Eye (tissue), 1 donor: ENCODE data around the gene ZNF837.
"Not testable (repeated sequence)": the region's sequence is repeated elsewhere in the genome, so short reads cannot be mapped to it uniquely, and the experiment has no call there.

ENCODE experiments used
- DNase-seq: peaks from one replicate; pipeline ENCODE4 v3.0.0-alpha.2; 2015

Gene ZNF837

DNA sequence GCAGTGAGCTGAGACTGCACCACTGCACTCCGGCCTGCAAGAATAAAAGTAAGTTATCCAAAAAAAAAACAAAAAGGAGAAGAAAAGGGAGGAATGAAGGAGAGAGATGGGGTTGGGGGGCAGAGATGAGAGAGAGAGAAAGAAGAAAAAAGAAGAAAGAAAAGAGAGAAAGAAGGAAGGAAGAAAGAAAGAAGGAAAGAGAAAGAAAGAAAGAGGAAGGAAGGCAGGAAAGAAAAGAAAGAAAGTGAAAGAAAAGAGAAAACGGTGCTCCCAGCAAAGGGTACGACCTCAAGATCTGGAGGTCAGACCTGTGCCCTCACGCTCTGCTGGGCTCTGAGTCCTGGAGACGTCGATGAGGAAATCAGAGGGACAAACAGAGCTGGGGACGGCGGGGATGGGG lies 31.2 kb downstream of the ZNF837 start:
- DNase-seq: no peak

DNA sequence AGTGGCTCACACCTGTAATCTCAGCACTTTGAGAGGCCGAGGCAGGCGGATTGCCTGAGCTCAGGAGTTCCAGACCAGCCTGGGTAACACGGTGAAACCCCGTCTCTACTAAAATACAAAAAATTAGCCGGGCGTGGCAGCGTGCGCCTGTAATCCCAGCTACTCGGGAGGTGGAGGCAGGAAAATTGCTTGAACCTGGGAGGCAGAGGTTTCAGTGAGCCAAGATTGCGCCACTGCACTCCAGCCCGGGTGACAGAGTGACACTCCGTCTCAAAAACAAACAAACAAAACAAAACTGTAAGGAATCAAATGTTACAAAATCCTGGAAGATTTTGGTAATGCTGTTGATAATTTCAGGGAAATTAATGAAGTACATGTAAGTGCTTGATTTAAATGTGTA lies 32.8 kb downstream of the ZNF837 start:
- not testable (repeated sequence) for DNase-seq

DNA sequence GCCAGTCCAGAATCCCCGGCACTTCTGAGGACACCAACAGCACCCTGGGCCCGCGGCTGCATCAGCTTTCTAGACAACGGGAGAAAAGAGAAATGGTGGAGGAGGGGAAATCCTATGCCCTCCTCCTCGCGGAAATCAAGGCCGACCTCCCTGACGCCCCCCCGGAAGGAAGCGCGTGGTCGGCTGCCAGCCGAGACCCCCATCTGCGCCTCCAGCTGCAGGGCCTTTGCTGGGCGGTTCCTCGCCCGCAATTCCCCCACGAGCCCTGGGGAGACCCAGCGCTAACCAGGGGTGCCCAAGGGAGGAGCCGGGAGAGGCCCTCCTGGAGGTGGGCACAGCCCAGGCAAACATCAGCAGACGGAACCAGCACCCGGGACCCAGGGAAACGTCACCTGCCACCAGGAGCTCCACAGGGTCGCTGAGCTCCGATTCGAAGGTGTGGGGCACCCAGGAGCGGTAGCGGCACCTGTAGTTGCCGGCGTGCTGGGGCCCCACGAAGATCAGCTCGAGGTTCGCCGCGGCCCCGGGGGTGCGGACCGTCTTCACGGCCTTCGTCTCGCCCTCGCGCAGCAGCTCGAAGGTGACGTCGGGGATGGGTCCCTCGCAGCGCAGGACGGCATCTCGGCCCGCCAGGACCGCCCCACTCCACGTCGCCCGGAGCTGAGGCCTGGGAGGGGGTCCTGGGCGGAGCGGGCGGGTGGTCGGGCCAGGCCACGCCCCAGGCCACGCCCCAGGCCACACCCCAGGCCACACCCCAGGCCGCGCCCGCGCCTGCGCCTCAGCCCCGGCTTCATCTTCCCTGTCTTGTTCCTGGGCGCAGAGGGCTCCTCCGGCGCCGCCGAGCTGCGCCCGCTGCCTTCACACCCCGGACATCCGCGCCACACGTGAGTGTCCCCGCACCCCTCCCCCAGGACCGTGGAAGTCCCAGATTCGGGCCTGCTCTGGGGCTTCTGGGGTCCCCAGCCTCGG lies 33.6 kb downstream of the ZNF837 start:
- DNase-seq: peak; percentile 79

DNA sequence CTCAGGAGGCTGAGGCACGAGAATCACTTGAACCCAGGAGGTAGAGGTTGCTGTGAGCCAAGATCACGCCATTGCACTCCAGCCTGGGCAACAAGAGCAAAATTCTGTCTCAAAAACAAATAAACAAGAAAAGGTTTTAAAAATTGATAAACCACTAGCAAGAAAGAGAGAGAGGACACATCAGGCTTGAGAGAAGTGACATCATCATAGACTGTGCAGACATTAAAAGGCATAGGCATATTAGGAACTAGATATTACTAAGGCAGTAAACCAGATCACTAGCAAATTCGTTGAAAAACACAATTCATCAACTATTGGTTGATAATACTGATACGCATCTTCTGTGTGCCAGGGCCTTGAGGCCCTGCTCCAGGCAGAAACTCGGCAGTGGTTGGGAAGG lies 35.3 kb downstream of the ZNF837 start:
- DNase-seq: no peak

DNA sequence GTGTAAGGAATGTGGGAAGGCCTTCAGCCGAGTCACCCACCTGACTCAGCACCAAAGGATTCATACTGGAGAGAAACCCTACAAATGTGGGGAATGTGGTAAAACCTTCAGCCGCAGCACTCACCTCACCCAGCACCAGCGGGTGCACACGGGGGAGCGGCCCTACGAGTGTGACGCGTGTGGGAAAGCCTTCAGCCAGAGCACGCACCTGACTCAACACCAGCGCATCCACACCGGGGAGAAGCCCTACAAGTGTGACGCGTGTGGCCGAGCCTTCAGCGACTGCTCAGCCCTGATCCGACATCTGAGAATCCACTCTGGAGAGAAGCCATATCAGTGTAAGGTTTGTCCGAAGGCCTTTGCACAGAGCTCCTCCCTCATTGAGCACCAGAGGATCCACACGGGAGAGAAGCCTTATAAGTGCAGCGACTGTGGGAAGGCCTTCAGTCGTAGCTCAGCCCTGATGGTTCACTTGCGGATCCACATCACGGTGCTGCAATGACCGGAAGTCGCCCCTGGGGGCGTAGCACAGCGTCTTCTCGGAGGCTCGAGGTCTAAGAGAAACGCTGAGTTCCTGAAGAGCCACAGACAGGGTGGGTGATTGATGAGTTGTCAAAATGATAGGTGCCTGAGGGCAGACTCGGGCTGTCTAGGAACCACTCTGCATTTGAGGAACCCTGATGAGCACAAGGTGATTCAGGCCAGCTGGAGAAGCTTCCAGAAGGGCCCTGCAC lies 41.8 kb downstream of the ZNF837 start:
- no peak for DNase-seq

DNA sequence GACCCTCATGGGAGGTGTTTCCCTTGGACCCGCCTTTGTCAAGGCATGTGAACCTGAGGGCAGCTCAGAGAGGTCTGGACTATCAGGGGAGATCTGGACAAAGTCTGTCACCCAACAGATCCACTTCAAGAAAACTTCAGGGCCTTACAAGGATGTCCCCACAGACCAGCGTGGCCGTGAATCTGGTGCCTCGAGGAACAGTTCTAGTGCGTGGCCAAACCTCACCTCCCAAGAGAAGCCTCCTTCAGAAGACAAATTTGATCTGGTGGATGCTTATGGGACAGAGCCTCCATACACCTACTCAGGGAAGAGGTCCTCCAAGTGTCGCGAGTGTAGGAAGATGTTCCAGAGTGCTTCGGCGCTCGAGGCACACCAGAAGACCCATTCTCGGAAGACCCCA lies 42.5 kb downstream of the ZNF837 start:
- no peak for DNase-seq

DNA sequence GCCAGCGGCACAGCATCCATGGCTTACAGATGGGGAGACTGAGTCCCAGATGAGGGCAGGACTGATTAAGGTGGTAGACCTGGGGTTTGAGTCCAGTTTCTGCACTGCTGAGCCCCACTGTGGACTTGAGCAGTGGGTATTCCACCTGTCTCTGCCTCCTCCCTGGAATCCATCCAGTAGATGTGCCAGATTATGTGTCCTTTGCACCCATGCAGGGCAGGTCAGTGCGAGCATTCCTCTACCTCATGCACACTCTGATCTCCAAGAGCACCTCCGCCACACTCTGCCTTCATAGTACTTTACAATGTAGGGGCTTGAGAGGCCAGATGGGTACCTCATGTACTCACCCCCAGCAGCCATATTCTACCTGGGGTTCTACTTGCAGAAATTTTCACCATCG lies 44.0 kb downstream of the ZNF837 start:
- no peak for DNase-seq

DNA sequence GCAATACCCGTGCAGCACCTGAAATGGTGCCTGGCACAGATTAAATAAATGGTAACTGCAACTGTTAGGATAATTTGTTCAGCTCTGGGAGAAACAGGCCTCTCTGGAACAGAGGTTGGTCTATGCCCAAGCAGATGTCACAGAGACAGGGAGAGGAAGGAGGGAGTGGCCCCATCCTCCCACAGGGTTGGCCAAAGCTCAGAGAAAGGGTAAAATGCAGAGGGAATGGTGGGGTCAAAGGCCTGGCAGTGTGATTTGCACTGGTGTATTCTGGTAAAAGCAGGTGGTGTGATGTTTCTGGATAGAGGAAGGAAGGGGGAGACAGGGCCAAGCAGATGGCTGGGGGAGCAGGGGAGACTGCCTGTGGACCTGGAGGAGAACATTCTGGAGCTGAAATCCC lies 44.6 kb downstream of the ZNF837 start:
- no peak for DNase-seq

DNA sequence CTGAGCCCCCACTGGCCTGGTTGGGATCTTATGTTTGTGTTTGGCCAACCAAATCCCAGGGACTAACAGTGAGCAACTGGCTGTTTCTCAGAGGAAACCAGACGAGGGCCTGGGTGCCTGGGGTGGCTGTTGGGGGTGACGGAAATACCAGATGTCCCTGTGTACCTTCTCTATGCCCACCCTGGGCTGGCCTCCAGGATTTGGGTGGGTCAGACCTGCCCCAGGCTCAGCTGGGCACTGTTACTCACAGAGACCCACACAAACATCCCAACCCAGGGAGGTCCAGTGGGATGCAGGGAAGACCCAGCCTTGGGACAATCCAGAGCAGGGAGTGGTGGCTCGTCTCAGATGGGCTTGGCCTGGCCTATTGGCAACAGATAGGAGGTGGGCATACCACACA lies 45.2 kb downstream of the ZNF837 start:
- no peak for DNase-seq

DNA sequence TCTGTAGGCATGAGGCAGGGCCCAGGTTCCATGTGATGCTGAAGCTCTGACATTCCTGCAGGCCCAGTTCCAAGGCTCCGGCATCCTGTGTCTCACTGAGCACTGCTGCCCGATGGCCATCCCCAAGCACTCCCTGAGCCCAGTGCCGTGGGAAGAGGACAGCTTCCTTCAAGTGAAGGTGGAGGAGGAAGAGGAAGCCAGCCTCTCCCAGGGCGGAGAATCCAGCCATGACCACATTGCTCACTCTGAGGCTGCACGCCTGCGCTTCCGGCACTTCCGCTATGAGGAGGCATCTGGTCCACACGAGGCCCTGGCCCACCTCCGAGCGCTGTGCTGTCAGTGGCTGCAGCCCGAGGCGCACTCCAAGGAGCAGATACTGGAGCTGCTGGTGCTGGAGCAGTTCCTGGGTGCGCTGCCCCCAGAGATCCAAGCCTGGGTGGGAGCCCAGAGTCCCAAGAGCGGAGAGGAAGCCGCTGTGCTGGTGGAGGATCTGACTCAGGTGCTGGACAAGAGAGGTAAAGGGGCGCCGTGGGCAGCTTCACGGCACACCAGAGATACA lies 46.1 kb downstream of the ZNF837 start:
- DNase-seq: no peak

DNA sequence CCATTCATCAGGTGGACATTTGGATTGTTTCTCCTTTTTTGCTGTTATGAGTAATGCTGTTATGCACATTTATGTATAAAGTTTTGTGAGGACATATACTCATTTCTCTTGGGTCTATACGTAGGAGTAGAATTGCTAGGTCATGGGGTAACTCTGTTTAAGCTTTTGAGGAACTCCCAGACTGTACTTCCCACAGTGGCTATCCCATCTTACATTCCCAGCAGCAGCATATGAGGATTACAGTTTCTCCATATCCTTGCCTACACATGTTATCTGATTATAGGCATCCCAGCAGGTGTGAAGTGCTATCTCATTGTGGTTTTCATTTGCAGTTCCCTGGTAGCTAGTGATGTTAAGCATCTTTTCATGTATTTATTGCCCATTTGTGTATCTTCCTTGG lies 48.1 kb downstream of the ZNF837 start:
- no peak for DNase-seq

DNA sequence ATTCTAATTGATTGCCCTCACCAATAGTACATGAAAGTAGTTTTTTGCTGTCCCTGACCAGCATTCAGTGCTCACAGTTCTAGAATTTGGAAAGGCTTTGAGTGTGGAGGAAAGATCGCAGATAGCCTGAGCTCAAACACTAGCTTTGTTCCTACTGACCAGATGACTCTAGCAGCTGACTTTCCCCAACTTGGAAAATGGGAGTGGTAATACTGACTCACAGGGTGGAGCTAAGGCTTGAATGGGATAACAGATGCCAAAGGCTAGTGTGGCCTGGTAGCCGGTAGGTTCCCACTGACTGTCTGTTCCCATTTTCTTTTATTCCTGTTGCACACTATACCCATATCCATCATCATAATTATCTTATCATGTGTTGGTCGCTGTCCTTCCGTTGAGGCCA lies 50.4 kb downstream of the ZNF837 start:
- DNase-seq: no peak

DNA sequence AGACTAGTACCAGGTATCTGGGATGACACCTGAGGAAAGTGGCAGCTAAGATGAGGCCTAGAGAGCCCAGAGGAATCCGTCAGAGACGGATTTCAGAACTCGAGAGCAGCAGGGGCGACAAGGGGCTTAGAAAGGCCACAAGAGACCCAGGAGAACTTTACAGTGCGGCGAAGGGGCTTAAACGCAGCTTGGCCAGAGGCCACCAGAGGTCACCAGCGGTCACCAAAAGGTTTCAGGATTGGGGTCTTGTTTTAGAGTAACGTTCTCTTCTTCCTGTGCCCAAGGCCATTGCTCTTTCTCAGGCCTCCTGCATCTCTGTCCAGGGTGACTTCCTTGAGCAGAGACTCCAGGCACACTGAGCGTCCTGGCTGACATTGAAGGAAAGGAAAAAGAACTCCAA lies 51.8 kb downstream of the ZNF837 start:
- DNase-seq: no peak

DNA sequence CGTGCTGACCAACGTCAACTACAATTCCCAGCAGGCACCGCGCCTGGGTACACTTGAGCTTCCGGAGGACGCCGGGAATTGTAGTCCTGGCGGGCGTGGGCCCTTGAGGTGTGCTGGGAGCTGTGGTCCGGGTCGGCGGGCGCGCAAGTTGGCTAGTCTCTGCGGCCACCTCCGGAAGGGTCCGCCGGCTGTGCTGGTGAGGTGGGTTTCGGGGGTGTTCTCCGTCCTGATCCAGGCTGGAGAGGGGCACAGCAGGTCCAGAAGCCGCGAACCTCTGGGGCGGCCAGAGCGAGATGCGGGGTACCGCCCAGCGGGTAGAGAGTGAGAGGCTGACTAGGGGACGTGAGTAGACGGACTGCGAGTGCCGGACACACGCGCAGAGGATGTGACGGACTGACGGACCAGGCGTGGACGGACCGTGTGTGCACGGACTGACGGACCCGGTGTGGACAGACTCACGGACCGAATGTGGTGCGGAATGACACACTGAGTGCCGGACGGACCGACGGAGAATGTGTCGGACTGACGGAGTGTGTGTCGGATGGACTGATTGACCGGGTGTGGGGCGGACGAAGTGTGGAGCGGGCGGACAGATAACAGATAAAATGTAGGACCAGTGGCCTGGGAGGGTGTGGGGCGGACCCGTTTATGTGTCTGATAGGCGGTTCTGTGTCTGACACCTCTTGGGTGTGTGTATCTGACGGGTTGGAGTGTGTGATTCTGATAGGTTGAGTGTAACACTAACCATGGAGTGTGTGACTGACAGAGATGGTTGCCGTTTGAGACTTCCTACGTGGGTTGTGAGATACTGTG lies 53.7 kb downstream of the ZNF837 start, which contains the start of gene ZSCAN22:
Gene ZSCAN22 (plus strand): TSS at position 81 of the 813 bp plus-strand sequence. CDS start 7,809 bp downstream, outside the sequence.
- DNase-seq: peak; percentile 99

DNA sequence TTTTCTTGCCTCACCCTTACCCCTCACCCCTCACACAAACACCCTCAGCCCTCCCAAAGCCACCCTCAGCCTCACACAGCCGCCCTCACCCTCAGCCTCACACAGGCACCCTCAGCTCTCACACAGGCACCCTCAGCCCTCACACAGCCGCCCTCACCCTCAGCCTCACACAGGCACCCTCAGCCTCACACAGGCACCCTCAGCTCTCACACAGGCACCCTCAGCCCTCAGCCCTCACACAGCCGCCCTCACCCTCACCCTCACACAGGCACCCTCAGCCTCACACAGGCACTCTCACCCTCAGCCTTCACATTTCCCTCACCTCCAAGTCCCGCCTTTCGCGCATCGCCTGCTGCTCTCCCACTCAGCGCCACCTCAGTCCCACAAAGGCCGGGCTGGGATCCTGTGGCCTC lies 54.3 kb downstream of the ZNF837 start:
- DNase-seq: no peak

DNA sequence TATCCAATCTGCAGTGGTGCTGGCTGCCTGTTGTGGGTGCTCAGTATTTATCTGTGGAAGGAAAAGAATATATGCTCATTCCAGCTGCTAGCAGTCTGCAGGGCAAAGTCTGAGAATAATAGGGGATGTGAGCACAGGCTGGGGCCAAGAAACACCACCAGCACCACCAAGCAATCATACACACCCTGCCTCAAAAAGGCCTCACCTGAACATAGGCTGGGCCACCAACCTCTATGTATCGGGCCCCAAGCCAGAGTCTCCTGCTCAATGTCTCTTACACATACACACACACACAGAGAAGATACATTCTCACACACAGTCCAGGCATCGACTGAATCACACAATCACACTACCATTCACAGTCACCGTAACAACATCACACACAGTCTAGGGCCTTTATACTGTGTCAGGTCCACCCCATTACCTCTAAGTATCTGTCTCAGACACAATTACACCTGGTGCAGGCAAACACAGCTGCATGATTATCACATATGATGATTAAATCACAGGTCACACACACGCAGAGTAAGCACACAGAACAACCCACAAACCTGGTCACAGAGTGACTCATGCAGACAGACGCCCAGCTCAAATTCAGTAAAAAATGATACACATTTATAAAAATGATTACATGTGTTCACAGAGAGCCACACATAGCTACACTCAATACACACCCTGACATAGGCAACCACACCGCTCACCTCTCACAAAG lies 55.4 kb downstream of the ZNF837 start:
- no peak for DNase-seq

DNA sequence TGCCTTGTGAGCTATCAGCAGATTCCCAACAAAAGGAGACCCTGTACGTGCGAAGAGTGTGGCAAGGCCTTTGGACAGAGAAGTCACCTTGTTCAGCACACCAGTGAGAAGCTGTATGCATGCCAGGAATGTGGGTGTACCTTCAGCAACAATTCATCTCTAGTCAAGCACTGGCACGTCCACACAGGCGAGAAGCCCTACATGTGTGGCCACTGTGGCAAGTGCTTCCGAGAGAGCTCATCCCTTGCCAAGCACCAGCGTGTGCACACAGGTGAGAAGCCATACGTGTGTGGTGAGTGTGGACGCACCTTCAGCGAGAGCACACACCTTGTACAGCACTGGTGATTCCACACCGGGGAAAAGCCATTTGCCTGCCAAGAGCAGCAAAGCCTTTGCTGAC lies 61.6 kb downstream of the ZNF837 start:
- DNase-seq: no peak

DNA sequence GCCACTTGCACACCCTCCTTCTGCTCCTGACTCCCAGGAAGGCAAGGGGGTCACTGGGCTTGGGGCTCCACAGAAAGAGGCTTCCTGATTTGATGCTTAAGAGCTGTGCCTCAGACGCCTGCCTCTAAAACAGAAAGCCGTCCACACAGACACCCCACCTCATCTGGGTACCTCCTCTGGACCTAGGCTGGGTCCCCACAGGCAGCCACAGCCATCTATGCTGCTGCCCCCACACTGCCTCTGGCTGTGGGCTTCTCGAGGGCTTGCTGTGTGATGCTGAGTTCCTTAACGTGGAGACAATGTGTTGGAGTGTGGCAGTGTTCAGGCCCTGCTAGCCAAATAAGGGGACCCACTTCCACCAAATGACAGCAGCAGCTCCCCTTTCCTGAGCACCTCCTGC lies 62.5 kb downstream of the ZNF837 start:
- no peak for DNase-seq
